Activated naive CD4-positive, alpha-beta T cell treated with anti-CD3 and anti-CD28 coated beads for 36 hours (primary cell): Measurements from ENCODE around the gene PPME1. TPM values are rescaled to one million over a fixed set of nuclear protein-coding genes. Genes with fewer than 3 reads are reported as not detected.

Experiments used
- CTCF ChIA-PET: fragments of 350-600 bp; sonication (Branson Sonifier 250); formaldehyde crosslinking; loops from one replicate; lab custom pipeline; 2021; ENCODE audit warnings: antibody characterized with exemption; lab: Charles Lee
- DNase-seq: peaks from one replicate; pipeline ENCODE4 v3.0.0-alpha.2; 2020
- H3K27ac Mint-ChIP-seq: one replicate; pipeline ENCODE4 v1.8.0; 2021; ENCODE audit warnings: mild to moderate bottlenecking, mixed read lengths
- H3K27me3 Mint-ChIP-seq: one replicate; pipeline ENCODE4 v1.8.0; 2021; ENCODE audit warnings: low read depth, mixed read lengths
- H3K36me3 Mint-ChIP-seq: one replicate; pipeline ENCODE4 v1.8.0; 2021; ENCODE audit warnings: low read depth, mixed read lengths
- H3K4me1 Mint-ChIP-seq: one replicate; pipeline ENCODE4 v1.8.0; 2021; ENCODE audit warnings: low read depth, mixed read lengths
- H3K4me3 Mint-ChIP-seq: one replicate; pipeline ENCODE4 v1.8.0; 2021; ENCODE audit warnings: mild to moderate bottlenecking, moderate library complexity, mixed read lengths
- H3K9me3 Mint-ChIP-seq: one replicate; pipeline ENCODE4 v1.8.0; 2021; ENCODE audit warnings: mixed read lengths
- intact Hi-C: fragments of 100-400 bp; cut with micrococcal nuclease; formaldehyde crosslinking; loops from one replicate; pipeline ENCODE4 v1.15.1; 2023
- total RNA-seq, 2 experiments: library from RNA; stranded (reverse); gene quantifications; one replicate each; pipeline ENCODE4 v1.2.3, GENCODE V29; 2021

The PPME1 gene
- total RNA-seq, 2 experiments from 2014 or later, result 19.0 to 22.1 TPM

GRCh38 chr11:74171630-74171968, 510 bp downstream of the PPME1 start:
- Mint-ChIP-seq H3K9me3 (no peaks in the 10 kb centered on the region), H3K36me3 (peaks cover 10% of the 10 kb centered on the region), H3K4me1 (peaks cover 17% of the 10 kb centered on the region), H3K27me3 (no peaks in the 10 kb centered on the region), H3K27ac (no peak overlapping the region), H3K4me3 (no peak overlapping the region)
- CTCF ChIA-PET, result interaction anchor here (1.0 kb wide), 1 partner anchor 84 kb away, joined by 4 read pairs; no protein-coding TSS in a partner anchor
- intact Hi-C loops, result loop anchor here (1.0 to 5.0 kb wide), 11 partner anchors 61 to 573 kb away; partner anchors contain the start of genes FAM168A, LIPT2, PGM2L1 and POLD3
- DNase-seq, result no peak

GRCh38 chr11:74171997-74172396, 908 bp downstream of the PPME1 start:
- intact Hi-C loops, result loop anchor here (1.0 to 5.0 kb wide), 11 partner anchors 60 to 574 kb away; partner anchors contain the start of genes FAM168A, LIPT2, PGM2L1 and POLD3
- Mint-ChIP-seq H3K27ac (no peak overlapping the region), H3K4me1 (peaks cover 17% of the 10 kb centered on the region), H3K36me3 (peaks cover 6% of the 10 kb centered on the region), H3K4me3 (no peak overlapping the region), H3K9me3 (no peaks in the 10 kb centered on the region), H3K27me3 (no peaks in the 10 kb centered on the region)
- DNase-seq, result no peak
- CTCF ChIA-PET, result no interaction called here

- CTCF ChIA-PET, result interaction anchor here (0.6 kb wide), 1 partner anchor 646 kb away, joined by 5 read pairs; no protein-coding TSS in a partner anchor
- Mint-ChIP-seq H3K27ac (no peak overlapping the region), H3K4me3 (no peak overlapping the region), H3K27me3 (no peaks in the 10 kb centered on the region), H3K4me1 (peaks cover 20% of the 10 kb centered on the region), H3K9me3 (no peaks in the 10 kb centered on the region), H3K36me3 (peaks cover 2% of the 10 kb centered on the region)
- intact Hi-C loops, result no loop called here
- no peak for DNase-seq
These were observed 4.8 kb downstream of the PPME1 start for GRCh38 chr11:74175920-74176319.

- H3K36me3 Mint-ChIP-seq, result peaks cover under 1% of the 10 kb centered on the region
- H3K27me3 Mint-ChIP-seq, result no peaks in the 10 kb centered on the region
- H3K4me3 Mint-ChIP-seq, result no peak overlapping the region
- CTCF ChIA-PET, result no interaction called here
- DNase-seq, result no peak
- H3K4me1 Mint-ChIP-seq, result peaks cover 12% of the 10 kb centered on the region
- no peaks in the 10 kb centered on the region for H3K9me3 Mint-ChIP-seq
- intact Hi-C loops, result no loop called here
- peak overlapping the region; percentile 36 for H3K27ac Mint-ChIP-seq
These were observed 8.4 kb downstream of the PPME1 start for GRCh38 chr11:74179234-74180052.

- CTCF ChIA-PET, result no interaction called here
- H3K27me3 Mint-ChIP-seq, result no peaks in the 10 kb centered on the region
- intact Hi-C loops, result no loop called here
- H3K4me1 Mint-ChIP-seq, result peaks cover 13% of the 10 kb centered on the region
- H3K27ac Mint-ChIP-seq, result no peak overlapping the region
- no peaks in the 10 kb centered on the region for H3K9me3 Mint-ChIP-seq
- no peak overlapping the region for H3K4me3 Mint-ChIP-seq
- peaks cover 7% of the 10 kb centered on the region for H3K36me3 Mint-ChIP-seq
- DNase-seq, result no peak
These were observed 11.5 kb downstream of the PPME1 start for GRCh38 chr11:74182635-74183034.

- Mint-ChIP-seq H3K36me3 (peaks cover 12% of the 10 kb centered on the region), H3K4me3 (no peak overlapping the region), H3K27ac (no peak overlapping the region), H3K9me3 (peaks cover under 1% of the 10 kb centered on the region), H3K27me3 (no peaks in the 10 kb centered on the region), H3K4me1 (peaks cover 3% of the 10 kb centered on the region)
- no peak for DNase-seq
- intact Hi-C loops, result no loop called here
- CTCF ChIA-PET, result interaction anchor here (1.6 kb wide), 1 partner anchor 9 kb away, joined by 3 read pairs; no protein-coding TSS in a partner anchor
These were observed 14.2 kb downstream of the PPME1 start for GRCh38 chr11:74185285-74185684.

- no peak overlapping the region for H3K4me3 Mint-ChIP-seq
These were observed 14.6 kb downstream of the PPME1 start for GRCh38 chr11:74185695-74186094.

GRCh38 chr11:74195828-74196227, 24.7 kb downstream of the PPME1 start:
- intact Hi-C loops, result no loop called here
- no peak for DNase-seq
- Mint-ChIP-seq H3K27ac (no peak overlapping the region), H3K9me3 (peaks cover 11% of the 10 kb centered on the region), H3K4me3 (no peak overlapping the region), H3K36me3 (peaks cover 31% of the 10 kb centered on the region), H3K27me3 (no peaks in the 10 kb centered on the region), H3K4me1 (no peaks in the 10 kb centered on the region)
- CTCF ChIA-PET, result no interaction called here

More at GRCh38 chr11:74185695-74186094, 14.6 kb downstream of the PPME1 start:
- peaks cover 3% of the 10 kb centered on the region for H3K4me1 Mint-ChIP-seq
- H3K27ac Mint-ChIP-seq, result no peak overlapping the region
- no peaks in the 10 kb centered on the region for H3K27me3 Mint-ChIP-seq
- intact Hi-C loops, result no loop called here
- CTCF ChIA-PET, result no interaction called here
- H3K36me3 Mint-ChIP-seq, result peaks cover 16% of the 10 kb centered on the region
- DNase-seq, result no peak
- H3K9me3 Mint-ChIP-seq, result peaks cover 5% of the 10 kb centered on the region

GRCh38 chr11:74196781-74197486, 25.8 kb downstream of the PPME1 start:
- Mint-ChIP-seq H3K27me3 (no peaks in the 10 kb centered on the region), H3K4me1 (no peaks in the 10 kb centered on the region), H3K9me3 (peaks cover 10% of the 10 kb centered on the region), H3K36me3 (peaks cover 25% of the 10 kb centered on the region), H3K4me3 (no peak overlapping the region), H3K27ac (no peak overlapping the region)
- intact Hi-C loops, result no loop called here
- no peak for DNase-seq
- CTCF ChIA-PET, result no interaction called here

GRCh38 chr11:74203966-74204365, 32.9 kb downstream of the PPME1 start:
- CTCF ChIA-PET, result no interaction called here
- Mint-ChIP-seq H3K27ac (no peak overlapping the region), H3K4me1 (peaks cover 12% of the 10 kb centered on the region), H3K9me3 (peaks cover 2% of the 10 kb centered on the region), H3K27me3 (no peaks in the 10 kb centered on the region), H3K4me3 (no peak overlapping the region), H3K36me3 (peaks cover 25% of the 10 kb centered on the region)
- no peak for DNase-seq
- intact Hi-C loops, result no loop called here

- Mint-ChIP-seq H3K36me3 (peaks cover 20% of the 10 kb centered on the region), H3K27ac (no peak overlapping the region), H3K9me3 (no peaks in the 10 kb centered on the region), H3K4me3 (no peak overlapping the region), H3K4me1 (peaks cover 12% of the 10 kb centered on the region), H3K27me3 (no peaks in the 10 kb centered on the region)
- intact Hi-C loops, result no loop called here
- no peak for DNase-seq
- CTCF ChIA-PET, result no interaction called here
These were observed 33.6 kb downstream of the PPME1 start for GRCh38 chr11:74204701-74205100.

- Mint-ChIP-seq H3K4me3 (no peak overlapping the region), H3K27ac (no peak overlapping the region), H3K4me1 (peaks cover 12% of the 10 kb centered on the region), H3K9me3 (no peaks in the 10 kb centered on the region), H3K27me3 (no peaks in the 10 kb centered on the region), H3K36me3 (peaks cover 23% of the 10 kb centered on the region)
- DNase-seq, result no peak
- CTCF ChIA-PET, result no interaction called here
- intact Hi-C loops, result no loop called here
These were observed 34.1 kb downstream of the PPME1 start for GRCh38 chr11:74205181-74205580.
